ENCODE data around the gene SYPL1.

SYPL1 gene

DNA sequence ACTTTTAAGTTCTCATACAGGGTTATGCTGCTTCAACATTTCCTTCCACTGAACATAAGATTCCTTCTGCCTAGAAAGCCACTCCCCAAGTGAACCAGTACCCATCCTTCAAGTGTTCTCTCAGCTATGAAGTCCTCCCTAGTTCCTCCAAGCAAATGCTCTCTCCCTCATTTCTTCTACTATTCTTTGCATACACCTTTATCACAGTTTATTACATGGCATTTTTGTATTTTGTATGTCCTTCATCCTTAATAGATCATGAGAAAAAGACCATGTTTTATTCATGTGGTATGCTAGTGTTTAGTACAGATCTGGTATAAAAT, 1.9 kb downstream of the SYPL1 start:
- Histone ChIP-seq H2AFZ (ENCODE audit: low read length) (no peak overlapping the region), H4K8ac (ENCODE audit: low read depth, low read length) (no peak overlapping the region), H3K79me1 (ENCODE audit: low read depth, low read length) (no peaks in the 10 kb centered on the region), H3K36me3 (replicated peaks in 1 of 2; ENCODE audit: control insufficient read depth in 2 of 2, insufficient read depth in 2 of 2, low read length in 2 of 2) (peaks cover 0 to 3% of the 10 kb centered on the region in 2 donors), H3K4me3 (ENCODE audit: low read length in 2 of 2) (peak overlapping the region in 1 of 2 donors; percentile 67), H3K18ac (ENCODE audit: low read length) (no peak overlapping the region), H3K4me1 (ENCODE audit: control insufficient read depth in 2 of 2, insufficient read depth in 1 of 2, low read depth in 1 of 2, low read length in 2 of 2) (peaks cover 0 to 11% of the 10 kb centered on the region in 2 donors), H2BK12ac (ENCODE audit: low read length) (no peak overlapping the region), H3K9ac (ENCODE audit: low read depth, low read length, poor library complexity) (no peak overlapping the region), H3K4me2 (ENCODE audit: insufficient read depth, low read length, poor library complexity, severe bottlenecking) (no peak overlapping the region), H2BK5ac (ENCODE audit: low read length) (no peak overlapping the region), H3K23ac (ENCODE audit: low read depth, low read length, poor library complexity) (no peak overlapping the region), H3K4ac (ENCODE audit: low read length) (no peak overlapping the region), H2BK120ac (ENCODE audit: low read depth, low read length) (no peak overlapping the region), H3K14ac (ENCODE audit: low read length) (no peak overlapping the region), H4K91ac (ENCODE audit: low read depth, low read length, poor library complexity) (no peak overlapping the region), H2BK15ac (ENCODE audit: low read length) (no peak overlapping the region), H3K27ac (replicated peaks; ENCODE audit: low read length) (no peak overlapping the region), H2AK5ac (ENCODE audit: low read depth, low read length) (no peak overlapping the region), H3K27me3 (ENCODE audit: control insufficient read depth in 3 of 3, insufficient read depth in 3 of 3, low read depth in 1 of 3, low read length in 3 of 3) (peaks cover 0 to 2% (median 0%) of the 10 kb centered on the region in 3 experiments), H3K9me3 (replicated peaks in 1 of 2; ENCODE audit: control insufficient read depth in 2 of 2, insufficient read depth in 1 of 2, low read depth in 1 of 2, low read length in 2 of 2) (no peaks in the 10 kb centered on the region)
- DNase-seq (ENCODE audit: low spot score) = no peak

DNA sequence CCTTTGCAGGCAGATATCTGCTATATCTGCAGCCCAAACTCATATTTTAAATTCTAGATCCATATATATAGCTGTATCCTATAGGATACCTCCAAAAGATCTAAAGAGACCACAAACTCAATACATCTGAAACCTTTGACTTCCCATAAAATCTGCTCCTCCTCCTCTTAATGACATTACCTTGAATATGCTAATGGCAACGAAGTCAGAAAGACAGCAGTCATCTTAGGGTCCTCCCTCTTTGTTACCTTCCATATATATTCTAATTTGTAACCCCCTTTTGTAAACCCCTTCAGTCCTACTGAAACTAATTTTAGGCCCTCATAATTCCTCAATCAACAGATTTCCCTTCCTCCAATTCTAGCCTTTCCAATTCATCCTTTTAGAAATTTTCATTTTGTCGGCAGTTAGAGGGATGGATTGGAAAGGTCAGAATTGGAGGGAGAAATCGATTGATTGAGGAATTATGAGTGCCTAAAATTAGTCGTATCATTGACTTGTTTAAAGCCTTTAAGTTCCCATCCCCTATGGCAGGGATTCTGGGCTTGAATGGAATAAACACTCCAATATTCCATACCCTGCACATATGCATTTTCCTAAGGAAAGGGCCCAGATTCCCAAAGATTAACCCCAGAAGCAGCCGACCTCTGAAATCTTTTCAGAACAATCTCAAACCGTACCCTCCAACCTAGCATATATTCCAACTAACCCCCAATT, 2.4 kb downstream of the SYPL1 start:
- no peak overlapping the region for H2BK15ac ChIP-seq (ENCODE audit: low read length)
- H3K9ac ChIP-seq (ENCODE audit: low read depth, low read length, poor library complexity) = no peak overlapping the region
- H3K27ac ChIP-seq (replicated peaks; ENCODE audit: low read length) = no peak overlapping the region
- no peak overlapping the region for H2BK12ac ChIP-seq (ENCODE audit: low read length)
- H3K23ac ChIP-seq (ENCODE audit: low read depth, low read length, poor library complexity) = no peak overlapping the region
- H4K91ac ChIP-seq (ENCODE audit: low read depth, low read length, poor library complexity) = no peak overlapping the region
- WGBS, 2 donors (ENCODE audit: extremely low coverage in 2 of 2, insufficient read length in 2 of 2, insufficient replicate concordance in 1 of 2) = 100% methylated on average over 1 of the region's 6 CpGs; no CpG with 5 or more reads in 1 of the 2 donors
- H3K4me1 ChIP-seq (ENCODE audit: control insufficient read depth in 2 of 2, insufficient read depth in 1 of 2, low read depth in 1 of 2, low read length in 2 of 2) = peaks cover 0 to 11% of the 10 kb centered on the region in 2 donors
- no peak overlapping the region for H3K4me3 ChIP-seq (ENCODE audit: low read length in 2 of 2)
- H3K9me3 ChIP-seq (replicated peaks in 1 of 2; ENCODE audit: control insufficient read depth in 2 of 2, insufficient read depth in 1 of 2, low read depth in 1 of 2, low read length in 2 of 2) = no peaks in the 10 kb centered on the region
- H3K79me1 ChIP-seq (ENCODE audit: low read depth, low read length) = no peaks in the 10 kb centered on the region
- no peak overlapping the region for H3K14ac ChIP-seq (ENCODE audit: low read length)
- H2BK5ac ChIP-seq (ENCODE audit: low read length) = no peak overlapping the region
- no peak overlapping the region for H2BK120ac ChIP-seq (ENCODE audit: low read depth, low read length)
- peaks cover 0 to 3% of the 10 kb centered on the region in 2 donors for H3K36me3 ChIP-seq (replicated peaks in 1 of 2; ENCODE audit: control insufficient read depth in 2 of 2, insufficient read depth in 2 of 2, low read length in 2 of 2)
- no peak for DNase-seq (ENCODE audit: low spot score)
- no peak overlapping the region for H3K4me2 ChIP-seq (ENCODE audit: insufficient read depth, low read length, poor library complexity, severe bottlenecking)
- H3K27me3 ChIP-seq (ENCODE audit: control insufficient read depth in 3 of 3, insufficient read depth in 3 of 3, low read depth in 1 of 3, low read length in 3 of 3) = no peaks in the 10 kb centered on the region
- H4K8ac ChIP-seq (ENCODE audit: low read depth, low read length) = no peak overlapping the region
- H3K4ac ChIP-seq (ENCODE audit: low read length) = no peak overlapping the region
- no peak overlapping the region for H2AFZ ChIP-seq (ENCODE audit: low read length)
- H2AK5ac ChIP-seq (ENCODE audit: low read depth, low read length) = no peak overlapping the region
- no peak overlapping the region for H3K18ac ChIP-seq (ENCODE audit: low read length)

DNA sequence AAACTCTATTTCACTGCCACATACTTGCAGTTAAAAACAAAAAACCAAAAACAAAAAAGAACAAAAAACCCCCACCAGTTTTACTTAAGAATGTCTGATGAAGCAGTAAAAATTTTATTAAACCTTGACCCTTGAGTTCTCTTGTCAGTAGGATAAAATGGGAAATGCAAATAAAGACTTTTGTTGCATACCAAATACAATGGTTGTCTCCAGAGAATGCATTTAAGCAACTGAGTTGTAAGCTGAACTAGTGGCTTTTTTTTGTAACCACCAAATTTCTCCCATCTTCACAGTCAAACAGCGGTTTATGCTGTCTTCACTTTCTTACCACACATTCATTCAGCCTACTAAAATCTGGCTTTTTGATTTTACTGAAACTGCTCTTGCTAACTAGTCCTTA, 3.1 kb downstream of the SYPL1 start:
- Histone ChIP-seq H3K9me3 (replicated peaks in 1 of 2; ENCODE audit: control insufficient read depth in 2 of 2, insufficient read depth in 1 of 2, low read depth in 1 of 2, low read length in 2 of 2) (no peaks in the 10 kb centered on the region), H3K14ac (ENCODE audit: low read length) (no peak overlapping the region), H3K27ac (replicated peaks; ENCODE audit: low read length) (no peak overlapping the region), H2BK12ac (ENCODE audit: low read length) (no peak overlapping the region), H3K23ac (ENCODE audit: low read depth, low read length, poor library complexity) (no peak overlapping the region), H4K91ac (ENCODE audit: low read depth, low read length, poor library complexity) (no peak overlapping the region), H3K36me3 (replicated peaks in 1 of 2; ENCODE audit: control insufficient read depth in 2 of 2, insufficient read depth in 2 of 2, low read length in 2 of 2) (peaks cover 0 to 3% of the 10 kb centered on the region in 2 donors), H3K4ac (ENCODE audit: low read length) (no peak overlapping the region), H2BK5ac (ENCODE audit: low read length) (no peak overlapping the region), H3K4me1 (ENCODE audit: control insufficient read depth in 2 of 2, insufficient read depth in 1 of 2, low read depth in 1 of 2, low read length in 2 of 2) (peaks cover 0 to 11% of the 10 kb centered on the region in 2 donors), H3K9ac (ENCODE audit: low read depth, low read length, poor library complexity) (no peak overlapping the region), H2BK120ac (ENCODE audit: low read depth, low read length) (no peak overlapping the region), H3K18ac (ENCODE audit: low read length) (no peak overlapping the region), H4K8ac (ENCODE audit: low read depth, low read length) (no peak overlapping the region), H2BK15ac (ENCODE audit: low read length) (no peak overlapping the region), H2AFZ (ENCODE audit: low read length) (no peak overlapping the region), H3K27me3 (ENCODE audit: control insufficient read depth in 3 of 3, insufficient read depth in 3 of 3, low read depth in 1 of 3, low read length in 3 of 3) (no peaks in the 10 kb centered on the region), H3K4me2 (ENCODE audit: insufficient read depth, low read length, poor library complexity, severe bottlenecking) (no peak overlapping the region), H3K79me1 (ENCODE audit: low read depth, low read length) (no peaks in the 10 kb centered on the region), H3K4me3 (ENCODE audit: low read length in 2 of 2) (no peak overlapping the region), H2AK5ac (ENCODE audit: low read depth, low read length) (no peak overlapping the region)
- WGBS, 2 donors (ENCODE audit: extremely low coverage in 2 of 2, insufficient read length in 2 of 2, insufficient replicate concordance in 1 of 2) = no CpG with 5 or more reads among the region's 1 CpG
- DNase-seq (ENCODE audit: low spot score) = no peak

DNA sequence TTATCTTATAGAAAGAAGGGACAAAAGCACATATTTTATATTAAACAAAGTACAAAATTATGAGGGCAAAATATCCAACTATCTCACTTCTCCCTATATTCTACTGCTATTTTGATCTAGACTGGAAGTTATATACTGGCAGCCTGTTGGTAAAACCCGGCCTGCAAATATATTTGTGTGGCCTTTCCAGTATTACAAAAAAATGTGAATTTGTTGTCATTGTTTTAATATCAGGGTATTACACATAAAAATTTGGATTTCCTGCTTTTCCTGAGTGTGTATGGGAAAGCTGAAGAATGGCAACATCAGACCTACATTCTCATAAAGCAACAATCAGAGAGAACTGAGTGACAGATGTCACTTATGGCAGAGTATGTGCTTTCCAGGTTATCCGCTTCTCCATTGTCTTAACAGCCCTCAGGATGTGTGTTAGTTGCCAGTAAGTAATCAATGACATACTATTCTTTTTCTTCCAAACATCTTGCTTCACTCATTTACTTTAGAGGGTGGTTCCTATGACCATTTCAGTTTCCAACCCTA, 7.3 kb downstream of the SYPL1 start:
- H2BK15ac ChIP-seq (ENCODE audit: low read length) = no peak overlapping the region
- no peaks in the 10 kb centered on the region for H3K79me1 ChIP-seq (ENCODE audit: low read depth, low read length)
- H3K9ac ChIP-seq (ENCODE audit: low read depth, low read length, poor library complexity) = no peak overlapping the region
- no CpG with 5 or more reads among the region's 2 CpGs for WGBS, 2 donors (ENCODE audit: extremely low coverage in 2 of 2, insufficient read length in 2 of 2, insufficient replicate concordance in 1 of 2)
- no peak overlapping the region for H3K4me2 ChIP-seq (ENCODE audit: insufficient read depth, low read length, poor library complexity, severe bottlenecking)
- H2AFZ ChIP-seq (ENCODE audit: low read length) = no peak overlapping the region
- H3K36me3 ChIP-seq (replicated peaks in 1 of 2; ENCODE audit: control insufficient read depth in 2 of 2, insufficient read depth in 2 of 2, low read length in 2 of 2) = peaks cover 0 to 3% of the 10 kb centered on the region in 2 donors
- H2BK5ac ChIP-seq (ENCODE audit: low read length) = no peak overlapping the region
- no peak overlapping the region for H3K23ac ChIP-seq (ENCODE audit: low read depth, low read length, poor library complexity)
- H3K4me3 ChIP-seq (ENCODE audit: low read length in 2 of 2) = no peak overlapping the region
- H3K18ac ChIP-seq (ENCODE audit: low read length) = no peak overlapping the region
- DNase-seq (ENCODE audit: low spot score) = no peak
- no peak overlapping the region for H4K8ac ChIP-seq (ENCODE audit: low read depth, low read length)
- H3K14ac ChIP-seq (ENCODE audit: low read length) = no peak overlapping the region
- peaks cover 0 to 1% of the 10 kb centered on the region in 2 donors for H3K9me3 ChIP-seq (replicated peaks in 1 of 2; ENCODE audit: control insufficient read depth in 2 of 2, insufficient read depth in 1 of 2, low read depth in 1 of 2, low read length in 2 of 2)
- peaks cover 0 to 9% of the 10 kb centered on the region in 2 donors for H3K4me1 ChIP-seq (ENCODE audit: control insufficient read depth in 2 of 2, insufficient read depth in 1 of 2, low read depth in 1 of 2, low read length in 2 of 2)
- H3K27ac ChIP-seq (replicated peaks; ENCODE audit: low read length) = no peak overlapping the region
- no peak overlapping the region for H2BK120ac ChIP-seq (ENCODE audit: low read depth, low read length)
- H2BK12ac ChIP-seq (ENCODE audit: low read length) = no peak overlapping the region
- no peak overlapping the region for H4K91ac ChIP-seq (ENCODE audit: low read depth, low read length, poor library complexity)
- H2AK5ac ChIP-seq (ENCODE audit: low read depth, low read length) = no peak overlapping the region
- H3K27me3 ChIP-seq (ENCODE audit: control insufficient read depth in 3 of 3, insufficient read depth in 3 of 3, low read depth in 1 of 3, low read length in 3 of 3) = no peaks in the 10 kb centered on the region
- no peak overlapping the region for H3K4ac ChIP-seq (ENCODE audit: low read length)

Measured in neuronal stem cell (in vitro differentiated cells).